ENCODE measurements around the gene F12. TPM values are rescaled to one million over a fixed set of nuclear protein-coding genes. Genes with fewer than 3 reads are reported as not detected.

The F12 gene
- total and polyA plus RNA-seq, 2 donors (not counting 3 experiments of a cell fraction or from before 2014, with no cell fraction given): 1.00 to 1.4 TPM

- no TSS peak for BruUV-seq (replicated peaks)
- no peak for TF ChIP-seq POLR2AphosphoS5 (IDR thresholded peaks at IDR 0.05; ENCODE audit: insufficient read depth, low read depth, low read length)
- no peaks in the 10 kb centered on the region for H3K27me3 ChIP-seq (ENCODE audit: control insufficient read depth in 2 of 2, insufficient read depth in 2 of 2, low read length in 2 of 2)
- H3K79me2 ChIP-seq (ENCODE audit: control insufficient read depth, insufficient read depth, low read length): no peaks in the 10 kb centered on the region
- DNase-seq (ENCODE audit: low read depth, low spot score) (no peak), FAIRE-seq (no peak)
- no peak overlapping the region for H3K4me2 ChIP-seq (ENCODE audit: insufficient read depth, low read length)
- no peaks in the 10 kb centered on the region for H4K20me1 ChIP-seq (replicated peaks; ENCODE audit: control insufficient read depth, extremely low read depth, insufficient read depth, low read length)
- H2AFZ ChIP-seq (ENCODE audit: low read depth, low read length): no peak overlapping the region
- POLR2A ChIA-PET: interaction anchor here (0.6 to 1.0 kb wide), 2 partner anchors 48 to 55 kb away, joined by 3 read pairs; partner anchors contain the start of gene PDLIM7
- dilution Hi-C loops (cut with MboI; ENCODE audit: extremely low pct_ligation_motif_present, low sequenced_read_pairs): no loop called here
- H3K9ac ChIP-seq (replicated peaks; ENCODE audit: extremely low read depth, insufficient read depth, low read length): no peak overlapping the region
- H3K27ac ChIP-seq (ENCODE audit: insufficient read depth, low read depth, low read length): no peak overlapping the region
- H3K9me3 ChIP-seq (replicated peaks; ENCODE audit: control insufficient read depth, insufficient read depth, low read length): no peaks in the 10 kb centered on the region
- CTCF ChIA-PET: interaction anchor here (1.2 to 13.5 kb wide), 6 partner anchors 8 to 139 kb away, joined by 3 to 288 read pairs (median 8); partner anchors contain the start of gene PFN3
- H3K36me3 ChIP-seq (ENCODE audit: control insufficient read depth in 2 of 2, extremely low read depth in 1 of 2, insufficient read depth in 2 of 2, low read length in 2 of 2): no peaks in the 10 kb centered on the region
- H3K4me1 ChIP-seq (ENCODE audit: control insufficient read depth, extremely low read depth, insufficient read depth, low read length): peaks cover 32% of the 10 kb centered on the region
- intact Hi-C loops (cut with micrococcal nuclease): no loop called here
- no peaks in the 10 kb centered on the region for H3K9me1 ChIP-seq (replicated peaks; ENCODE audit: control insufficient read depth, extremely low read depth, insufficient read depth, low read length)
- no peak overlapping the region for H3K4me3 ChIP-seq (replicated peaks in 1 of 3; ENCODE audit: insufficient read depth in 1 of 3, low read depth in 1 of 3, low read length in 3 of 3)
Observed at GRCh38 chr5:177449140-177450061, 40.0 kb upstream of the F12 start.

DNA sequence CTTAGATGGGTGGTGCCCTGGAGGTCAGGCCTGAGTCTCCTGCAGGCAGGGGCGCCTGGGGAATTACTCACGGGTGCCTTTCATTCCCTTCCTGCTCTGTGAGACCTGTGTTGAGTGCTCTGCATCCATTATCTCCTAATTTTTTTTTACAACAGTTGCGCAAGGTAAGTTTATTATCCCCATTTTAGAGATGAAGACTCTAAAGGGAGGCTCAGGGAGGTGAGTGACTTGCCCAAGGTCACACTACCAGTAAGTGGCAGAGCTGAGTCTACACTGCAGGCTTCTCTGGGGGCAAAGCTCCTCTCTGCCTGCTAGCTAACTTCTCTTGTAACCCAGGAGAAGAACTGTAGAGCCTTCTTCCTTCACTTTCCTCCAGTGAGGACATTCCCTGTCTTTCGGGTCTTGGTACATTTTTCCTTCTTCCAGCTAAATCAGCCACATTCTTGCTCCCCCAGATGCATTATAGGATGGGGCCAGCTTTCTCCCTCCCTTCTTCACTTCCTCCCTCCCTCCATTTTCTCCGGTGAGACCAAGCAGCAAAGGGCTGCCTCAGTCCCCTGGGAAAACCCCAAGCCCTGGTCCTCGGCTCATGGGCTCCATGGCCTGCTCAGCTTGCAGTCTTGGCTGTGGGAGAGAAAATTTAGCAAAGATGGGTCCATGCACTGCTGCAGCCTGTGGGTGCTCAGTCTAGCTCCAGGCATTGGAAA lies 39.0 kb upstream of the F12 start:
- BruUV-seq (replicated peaks): TSS peak; percentile 10
- H3K27ac ChIP-seq (ENCODE audit: insufficient read depth, low read depth, low read length): no peak overlapping the region
- FAIRE-seq (peak; percentile 60), DNase-seq (ENCODE audit: low read depth, low spot score) (no peak)
- H3K9me3 ChIP-seq (replicated peaks; ENCODE audit: control insufficient read depth, insufficient read depth, low read length): no peaks in the 10 kb centered on the region
- H2AFZ ChIP-seq (ENCODE audit: low read depth, low read length): no peak overlapping the region
- dilution Hi-C loops (cut with MboI; ENCODE audit: extremely low pct_ligation_motif_present, low sequenced_read_pairs) (no loop called here), intact Hi-C loops (cut with micrococcal nuclease) (no loop called here)
- ChIA-PET POLR2A (interaction anchor here (1.5 kb wide), 1 partner anchor 49 kb away, joined by 7 read pairs; the partner anchor contains the start of gene PDLIM7), CTCF (interaction anchor here (1.0 to 13.5 kb wide), 9 partner anchors 9 to 138 kb away, joined by 3 to 288 read pairs (median 7); partner anchors contain the start of genes GRK6 and PFN3)
- no peaks in the 10 kb centered on the region for H3K79me2 ChIP-seq (ENCODE audit: control insufficient read depth, insufficient read depth, low read length)
- no peaks in the 10 kb centered on the region for H3K36me3 ChIP-seq (ENCODE audit: control insufficient read depth in 2 of 2, extremely low read depth in 1 of 2, insufficient read depth in 2 of 2, low read length in 2 of 2)
- H3K4me1 ChIP-seq (ENCODE audit: control insufficient read depth, extremely low read depth, insufficient read depth, low read length): peaks cover 23% of the 10 kb centered on the region
- H3K9me1 ChIP-seq (replicated peaks; ENCODE audit: control insufficient read depth, extremely low read depth, insufficient read depth, low read length): no peaks in the 10 kb centered on the region
- TF ChIP-seq CTCF (IDR thresholded peaks at IDR 0.05; ENCODE audit: extremely low read depth in 1 of 2, insufficient read depth in 1 of 2, low read depth in 1 of 2, low read length in 2 of 2): no peak
- no peak for TF ChIP-seq POLR2AphosphoS5 (IDR thresholded peaks at IDR 0.05; ENCODE audit: insufficient read depth, low read depth, low read length)
- no peak for TF ChIP-seq POLR2A (IDR thresholded peaks at IDR 0.05; ENCODE audit: low read depth, low read length)
- no peak for TF ChIP-seq GATA2 (IDR thresholded peaks at IDR 0.05; ENCODE audit: insufficient read depth, insufficient read length, low read depth, low read length)
- no peak for TF ChIP-seq JUN (IDR thresholded peaks at IDR 0.05; ENCODE audit: borderline replicate concordance, insufficient read depth, insufficient read length, low read depth)
- TF ChIP-seq, protein P1, sequence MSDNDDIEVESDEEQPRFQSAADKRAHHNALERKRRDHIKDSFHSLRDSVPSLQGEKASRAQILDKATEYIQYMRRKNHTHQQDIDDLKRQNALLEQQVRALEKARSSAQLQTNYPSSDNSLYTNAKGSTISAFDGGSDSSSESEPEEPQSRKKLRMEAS (IDR thresholded peaks at IDR 0.05; ENCODE audit: insufficient read depth, insufficient read length): no peak
- no peak for TF ChIP-seq EZH2 (IDR thresholded peaks at IDR 0.05; ENCODE audit: borderline replicate concordance, low read depth, low read length, severe bottlenecking)
- no peak for TF ChIP-seq FOS (IDR thresholded peaks at IDR 0.05; ENCODE audit: borderline replicate concordance, insufficient read depth, low read length)
- no peak for TF ChIP-seq MYC (IDR thresholded peaks at IDR 0.05; ENCODE audit: low read depth, low read length)
- H3K27me3 ChIP-seq (ENCODE audit: control insufficient read depth in 2 of 2, insufficient read depth in 2 of 2, low read length in 2 of 2): no peaks in the 10 kb centered on the region
- no peaks in the 10 kb centered on the region for H4K20me1 ChIP-seq (replicated peaks; ENCODE audit: control insufficient read depth, extremely low read depth, insufficient read depth, low read length)
- peak overlapping the region; percentile 6 for H3K4me2 ChIP-seq (ENCODE audit: insufficient read depth, low read length)
- no peak overlapping the region for H3K9ac ChIP-seq (replicated peaks; ENCODE audit: extremely low read depth, insufficient read depth, low read length)
- no peak overlapping the region for H3K4me3 ChIP-seq (replicated peaks in 1 of 3; ENCODE audit: insufficient read depth in 1 of 3, low read depth in 1 of 3, low read length in 3 of 3)
